SU-DHL-6 (cell line): ENCODE measurements around the gene UBR4.

Source experiments
- H2AFZ ChIP-seq: fragments of 200-600 bp; sonication (generic); 2 replicates; pipeline ENCODE4 v1.6.1; 2014; ENCODE audit warnings: low read depth, mild to moderate bottlenecking, moderate library complexity, mixed read lengths, antibody characterized with exemption, low read length; ENCODE audit not compliant: severe bottlenecking
- H3F3A ChIP-seq: fragments of 200-600 bp; shearing (Covaris generic); 2 replicates; pipeline ENCODE4 v1.6.0; 2016; ENCODE audit warnings: antibody characterized with exemption, mild to moderate bottlenecking; ENCODE audit not compliant: insufficient read depth
- H3K27ac ChIP-seq: fragments of 200-600 bp; sonication (generic); 2 replicates; pipeline ENCODE4 v1.5.1; 2016; ENCODE audit warnings: low read depth, mild to moderate bottlenecking, low read length, moderate library complexity, mixed read lengths
- H3K27me3 ChIP-seq: fragments of 200-600 bp; sonication (generic), shearing (Covaris generic); 2 replicates; pipeline ENCODE4 v1.6.0; 2014; ENCODE audit warnings: mild to moderate bottlenecking, low read length
- H3K36me3 ChIP-seq: fragments of 200-600 bp; sonication (generic); 2 replicates; pipeline ENCODE4 v1.6.1; 2014; ENCODE audit warnings: mild to moderate bottlenecking, low read length, mixed read lengths
- H3K4me2 ChIP-seq: fragments of 300-600, 200-600 bp; shearing (Covaris generic), sonication (generic); 2 replicates; pipeline ENCODE4 v1.6.0; 2014; ENCODE audit warnings: low read length, low read depth, mild to moderate bottlenecking; ENCODE audit not compliant: poor library complexity, severe bottlenecking
- H3K4me3 ChIP-seq: fragments of 200-600 bp; sonication (generic); 2 replicates; pipeline ENCODE4 v1.5.1; 2014; ENCODE audit warnings: antibody characterized with exemption, low read length, mild to moderate bottlenecking, mixed read lengths; ENCODE audit not compliant: insufficient read depth, poor library complexity, severe bottlenecking
- H3K79me2 ChIP-seq: fragments of 200-600 bp; sonication (generic); 2 replicates; pipeline ENCODE4 v1.6.1; 2014; ENCODE audit warnings: mild to moderate bottlenecking, low read length, moderate library complexity; ENCODE audit not compliant: insufficient read depth
- H3K9ac ChIP-seq: fragments of 200-600 bp; sonication (generic); 2 replicates; pipeline ENCODE4 v1.7.0; 2014; ENCODE audit warnings: mild to moderate bottlenecking, low read length
- H3K9me2 ChIP-seq: fragments of 200-600 bp; sonication (generic); replicated peaks from 2 replicates; pipeline ENCODE4 v1.6.1; 2014; ENCODE audit warnings: low read length; ENCODE audit not compliant: insufficient read depth
- H3K9me3 ChIP-seq: fragments of 200-600 bp; sonication (generic); 2 replicates; pipeline ENCODE4 v1.6.1; 2014; ENCODE audit warnings: low read length, mixed read lengths; ENCODE audit not compliant: insufficient read depth
- H4K20me1 ChIP-seq: fragments of 200-600 bp; sonication (generic); 2 replicates; pipeline ENCODE4 v1.6.1; 2014; ENCODE audit warnings: low read depth, mild to moderate bottlenecking, antibody characterized with exemption, low read length, moderate library complexity, mixed read lengths
- EZH2phosphoT487 ChIP-seq: fragments of 200-600 bp; sonication (generic), shearing (Covaris generic); conservative IDR thresholded peaks from 2 replicates; pipeline ENCODE4 v1.6.1; 2018; ENCODE audit warnings: mild to moderate bottlenecking, antibody characterized with exemption, low read length, moderate library complexity, mixed read lengths
- TF ChIP-seq, protein P1 (sequence below): fragments of 200-600 bp; sonication (generic); IDR thresholded peaks from one replicate; pipeline ENCODE4 v1.5.1; 2017; ENCODE audit warnings: antibody characterized with exemption, mild to moderate bottlenecking, low read length, moderate library complexity; ENCODE audit not compliant: insufficient read depth, poor library complexity, severe bottlenecking

Gene UBR4

DNA sequence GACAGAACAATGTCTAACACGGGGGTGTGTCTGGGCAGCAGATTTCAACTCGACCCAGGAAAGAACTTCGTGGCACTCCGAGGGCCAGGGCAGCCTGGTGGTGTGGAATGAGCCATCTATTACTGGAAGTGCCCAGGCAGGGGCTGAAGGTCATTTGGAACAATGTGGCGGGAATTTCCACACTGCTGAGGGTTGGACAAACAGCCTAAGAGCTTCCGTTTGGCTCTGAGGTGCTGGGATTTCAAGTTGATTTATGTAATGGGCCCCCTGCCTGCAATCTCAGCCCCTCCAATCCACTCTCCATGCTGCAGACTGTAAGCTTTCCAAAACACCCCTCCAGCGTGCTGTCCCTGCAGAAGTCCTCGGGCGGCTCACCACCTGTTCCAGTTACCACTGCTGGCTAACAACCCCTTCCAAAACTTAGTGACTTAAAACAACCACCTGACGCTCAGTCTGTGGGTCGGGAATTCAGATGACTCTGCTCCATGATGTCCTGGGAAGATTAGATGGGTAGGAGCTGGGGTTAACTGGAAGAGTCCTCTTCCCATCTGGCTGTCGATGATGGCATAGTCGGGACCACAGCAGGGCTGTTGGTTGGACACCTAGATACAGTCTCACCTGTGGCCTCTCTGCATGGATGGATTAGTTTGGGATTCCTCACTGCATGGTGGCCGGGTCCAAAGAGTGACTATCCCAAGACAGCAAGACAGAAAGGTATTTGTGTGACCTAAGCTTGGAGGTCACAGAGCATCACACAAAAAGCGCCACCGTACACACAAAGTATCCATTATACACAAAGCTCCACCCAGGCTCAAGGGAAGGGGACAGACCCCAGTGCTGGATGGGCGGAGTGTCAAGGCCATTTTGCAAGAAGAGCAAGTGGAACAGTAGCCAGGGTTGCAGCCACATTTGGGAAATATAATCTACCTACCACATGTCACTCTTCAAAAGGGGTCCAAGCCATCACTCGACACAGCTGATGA, 163.9 kb downstream of the UBR4 start:
- H3K9ac ChIP-seq: no peak overlapping the region
- no peaks in the 10 kb centered on the region for H3K9me3 ChIP-seq
- no peaks in the 10 kb centered on the region for H4K20me1 ChIP-seq

DNA sequence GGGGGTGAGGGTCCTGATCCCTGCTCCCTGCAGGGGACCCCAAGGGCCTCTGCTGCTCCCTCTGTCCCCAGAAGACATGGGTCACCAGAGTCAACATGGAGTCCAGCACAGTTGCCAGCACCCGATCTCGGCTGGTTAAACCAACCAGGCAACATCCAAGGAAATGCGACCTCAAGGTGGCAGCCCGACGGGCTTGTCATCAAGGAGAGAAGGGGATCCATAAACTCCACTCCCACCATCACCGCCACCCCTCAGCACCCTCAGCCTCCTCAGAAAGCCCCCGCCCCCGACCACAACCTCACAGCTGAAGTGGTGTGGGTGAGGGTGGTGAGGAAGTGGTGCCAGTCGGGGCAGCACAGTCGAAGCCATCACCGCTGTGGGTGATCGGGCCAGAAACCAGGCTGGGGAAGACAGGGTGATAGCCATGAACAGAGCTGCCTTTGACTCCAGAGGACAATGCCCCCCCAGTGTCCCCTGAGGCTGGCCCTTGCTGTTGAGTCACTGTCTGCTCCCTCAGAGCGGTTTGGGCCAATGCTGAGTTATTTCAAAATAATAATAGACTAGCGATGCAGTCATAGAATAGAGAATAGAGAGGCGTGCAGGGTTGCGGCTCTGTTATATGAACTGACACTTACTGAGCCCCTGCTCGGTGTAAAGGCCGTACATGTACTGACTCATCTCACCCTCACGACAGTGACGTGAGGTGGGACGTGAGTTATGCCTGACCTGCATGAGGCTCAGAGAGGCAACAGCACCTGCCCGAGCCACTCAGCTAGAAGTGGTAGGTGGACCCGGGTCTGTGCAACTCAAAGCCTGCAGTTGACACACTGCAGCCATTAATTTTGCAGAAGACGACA, 164.9 kb downstream of the UBR4 start:
- Histone ChIP-seq H3K79me2 (no peaks in the 10 kb centered on the region), H3K27ac (no peak overlapping the region), H3K4me3 (no peak overlapping the region), H3K9me3 (no peaks in the 10 kb centered on the region), H3K9ac (no peak overlapping the region), H3K27me3 (no peaks in the 10 kb centered on the region), H3K9me2 (no peaks in the 10 kb centered on the region), H2AFZ (no peak overlapping the region), H3F3A (no peaks in the 10 kb centered on the region), H3K36me3 (no peaks in the 10 kb centered on the region), H4K20me1 (no peaks in the 10 kb centered on the region), H3K4me2 (no peak overlapping the region)
- TF ChIP-seq, protein P1, sequence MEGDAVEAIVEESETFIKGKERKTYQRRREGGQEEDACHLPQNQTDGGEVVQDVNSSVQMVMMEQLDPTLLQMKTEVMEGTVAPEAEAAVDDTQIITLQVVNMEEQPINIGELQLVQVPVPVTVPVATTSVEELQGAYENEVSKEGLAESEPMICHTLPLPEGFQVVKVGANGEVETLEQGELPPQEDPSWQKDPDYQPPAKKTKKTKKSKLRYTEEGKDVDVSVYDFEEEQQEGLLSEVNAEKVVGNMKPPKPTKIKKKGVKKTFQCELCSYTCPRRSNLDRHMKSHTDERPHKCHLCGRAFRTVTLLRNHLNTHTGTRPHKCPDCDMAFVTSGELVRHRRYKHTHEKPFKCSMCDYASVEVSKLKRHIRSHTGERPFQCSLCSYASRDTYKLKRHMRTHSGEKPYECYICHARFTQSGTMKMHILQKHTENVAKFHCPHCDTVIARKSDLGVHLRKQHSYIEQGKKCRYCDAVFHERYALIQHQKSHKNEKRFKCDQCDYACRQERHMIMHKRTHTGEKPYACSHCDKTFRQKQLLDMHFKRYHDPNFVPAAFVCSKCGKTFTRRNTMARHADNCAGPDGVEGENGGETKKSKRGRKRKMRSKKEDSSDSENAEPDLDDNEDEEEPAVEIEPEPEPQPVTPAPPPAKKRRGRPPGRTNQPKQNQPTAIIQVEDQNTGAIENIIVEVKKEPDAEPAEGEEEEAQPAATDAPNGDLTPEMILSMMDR: no peak
- no peak for TF ChIP-seq EZH2phosphoT487

More for the DNA sequence above, 163.9 kb downstream of the UBR4 start:
- Histone ChIP-seq H3K79me2 (no peaks in the 10 kb centered on the region), H3K27me3 (no peaks in the 10 kb centered on the region), H3K27ac (no peak overlapping the region), H2AFZ (no peak overlapping the region), H3K9me2 (no peaks in the 10 kb centered on the region), H3K4me2 (no peak overlapping the region), H3K36me3 (no peaks in the 10 kb centered on the region), H3F3A (no peaks in the 10 kb centered on the region), H3K4me3 (no peak overlapping the region)
- no peak for TF ChIP-seq EZH2phosphoT487
- TF ChIP-seq, protein P1: no peak

DNA sequence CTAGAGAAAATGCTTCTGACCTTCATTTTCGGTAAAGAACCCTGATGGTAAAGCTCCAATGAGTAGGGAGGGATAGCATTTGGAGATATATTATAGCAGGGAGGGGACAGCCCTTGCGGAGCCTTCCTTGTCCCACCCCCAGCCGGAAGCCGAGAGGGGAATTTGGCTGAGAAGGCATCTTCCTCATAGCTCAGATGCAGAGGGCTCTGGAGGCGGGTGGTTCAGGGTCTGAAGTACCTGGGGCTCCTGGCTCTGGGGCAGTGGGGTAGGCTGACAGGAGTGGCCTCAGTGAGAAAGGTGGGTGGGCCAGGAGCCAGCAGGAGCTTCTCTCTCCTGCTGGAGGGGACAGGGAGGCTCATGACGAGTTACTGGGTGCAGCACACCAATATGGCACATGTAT, 165.6 kb downstream of the UBR4 start:
- Histone ChIP-seq H3K9me3 (no peaks in the 10 kb centered on the region), H3F3A (no peaks in the 10 kb centered on the region), H3K4me2 (no peak overlapping the region), H3K27me3 (no peaks in the 10 kb centered on the region), H3K79me2 (no peaks in the 10 kb centered on the region), H3K4me3 (no peak overlapping the region), H3K27ac (no peak overlapping the region), H3K36me3 (no peaks in the 10 kb centered on the region), H4K20me1 (no peaks in the 10 kb centered on the region), H2AFZ (no peak overlapping the region), H3K9me2 (no peaks in the 10 kb centered on the region), H3K9ac (no peak overlapping the region)
- TF ChIP-seq, protein P1: no peak
